ENCODE results near the gene LRBA.

GRCh38 chr4:150943126-150943525, 72.0 kb downstream of the LRBA start:
- TF ChIP-seq POLR2A (IDR thresholded peaks at IDR 0.05) (no peak), CTCF (IDR thresholded peaks at IDR 0.05) (no peak), POLR2AphosphoS5 (IDR thresholded peaks at IDR 0.05) (no peak)

Measured in breast epithelium (tissue), 3 donors.